G401 (cell line): ENCODE results near the gene KMT5C. TPM values are rescaled to one million over a fixed set of nuclear protein-coding genes. Genes with fewer than 3 reads are reported as not detected.

Experiments
- DNase-seq: peaks from one replicate; pipeline ENCODE4 v3.0.0-alpha.2; 2015; ENCODE audit warnings: low spot score
- in situ Hi-C: cut with HindIII; loops from 2 replicates; pipeline ENCODE4 v1.10.0; 2016; ENCODE audit warnings: low sequenced_read_pairs, mixed read lengths
- total RNA-seq: library from RNA; depleted of rRNA; stranded (reverse); fragments of >200 nt; shearing (Covaris generic); gene quantifications from 2 replicates; pipeline ENCODE4 v1.2.3, GENCODE V29; 2014; rRNA removed

Gene KMT5C
- 17.7 and 20.8 TPM in 2 replicates for total RNA-seq

- in situ Hi-C loops = no loop called here
- peak; percentile 100 for DNase-seq
These were observed at the start of gene KMT5C for GRCh38 chr19:55339105-55339888. TSS of gene KMT5C (plus strand) at chr19:55339876. CDS start at chr19:55341937, 2,061 bp downstream.

DNA sequence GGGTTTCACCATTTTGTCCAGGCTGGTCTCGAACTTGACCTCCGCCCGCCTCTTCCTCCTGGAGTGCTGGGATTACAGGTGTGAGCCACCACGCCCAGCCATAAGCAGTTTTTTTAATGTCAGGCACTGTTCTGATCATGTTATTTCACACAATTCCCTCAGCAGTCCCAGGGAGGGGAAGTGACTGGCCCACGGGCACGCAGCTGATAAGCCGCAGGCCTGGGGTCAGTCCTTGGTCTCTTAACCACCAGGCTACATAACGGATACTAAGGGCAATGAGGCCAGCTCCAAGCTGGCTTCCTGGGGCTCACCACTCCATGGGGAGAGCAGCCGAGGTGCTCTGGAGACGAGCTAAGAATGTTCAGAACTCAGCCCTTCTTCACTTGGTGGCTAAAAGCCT is 42.4 kb upstream of the KMT5C start:
- in situ Hi-C loops = loop anchor here (10.0 kb wide), 1 partner anchor 118 kb away; no protein-coding TSS in a partner anchor

DNA sequence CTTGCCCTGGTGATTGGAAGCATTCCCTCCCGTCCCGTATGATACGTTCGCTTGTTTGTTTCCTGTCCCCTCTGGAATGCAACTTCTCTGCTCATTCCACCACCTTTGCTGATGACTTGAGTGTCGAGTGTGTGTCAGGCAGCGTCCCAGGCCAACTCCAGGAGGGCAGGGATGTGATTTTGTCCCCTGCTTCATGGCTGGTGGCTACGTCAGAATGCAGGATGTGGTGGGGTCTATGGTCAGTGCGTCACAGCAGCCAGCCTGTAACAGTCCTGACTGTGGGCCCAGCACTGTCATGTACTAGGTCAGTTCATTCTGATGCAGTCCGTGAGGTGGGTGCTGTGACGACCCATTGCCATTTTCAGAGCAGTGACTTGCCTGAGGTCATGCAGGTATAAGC is 39.7 kb upstream of the KMT5C start:
- in situ Hi-C loops = loop anchor here (10.0 kb wide), 1 partner anchor 115 kb away; no protein-coding TSS in a partner anchor
- DNase-seq = no peak

More for the DNA sequence above, 42.4 kb upstream of the KMT5C start:
- DNase-seq = no peak

GRCh38 chr19:55300886-55301458 is 38.7 kb upstream of the KMT5C start:
- in situ Hi-C loops = no loop called here
- no peak for DNase-seq

DNA sequence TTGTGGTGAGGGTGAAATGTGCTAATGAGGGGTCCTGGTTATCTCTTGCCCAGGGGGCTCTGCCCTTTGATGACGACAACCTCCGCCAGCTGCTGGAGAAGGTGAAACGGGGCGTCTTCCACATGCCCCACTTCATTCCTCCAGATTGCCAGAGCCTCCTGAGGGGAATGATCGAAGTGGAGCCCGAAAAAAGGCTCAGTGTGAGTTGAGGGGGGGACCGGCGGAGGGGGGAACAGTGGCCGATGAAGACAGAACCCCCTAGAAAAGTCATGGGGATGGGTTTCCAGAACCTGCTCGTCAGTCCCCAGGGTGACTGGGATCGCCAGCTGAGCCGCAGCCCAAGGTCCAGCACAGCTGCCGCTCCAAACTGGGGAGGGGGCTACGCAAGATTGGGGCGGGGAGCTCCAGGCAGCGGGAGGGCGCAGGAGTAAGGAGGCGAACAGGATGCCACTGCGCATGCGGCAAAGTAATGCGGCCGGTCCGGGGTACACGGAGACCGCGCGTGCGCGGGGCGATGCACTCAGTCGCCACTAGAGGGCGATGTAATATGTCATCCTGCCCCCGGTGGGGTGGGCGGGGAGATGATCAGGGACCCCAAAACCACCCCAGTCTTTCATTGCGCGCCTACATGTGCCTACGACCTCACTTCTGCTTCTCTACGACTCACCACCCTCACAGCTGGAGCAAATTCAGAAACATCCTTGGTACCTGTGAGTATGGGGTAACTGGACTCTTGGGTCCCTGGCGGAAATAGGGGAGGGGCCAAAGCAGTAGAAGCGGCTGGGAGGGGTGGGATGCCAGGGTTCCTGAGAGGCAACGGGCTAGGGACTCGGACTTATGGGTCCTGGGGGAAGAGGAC is 38.0 kb upstream of the KMT5C start:
- in situ Hi-C loops = no loop called here
- peak; percentile 76 for DNase-seq

- no peak for DNase-seq
- in situ Hi-C loops = no loop called here
These were observed 37.4 kb upstream of the KMT5C start for GRCh38 chr19:55302318-55302703.

DNA sequence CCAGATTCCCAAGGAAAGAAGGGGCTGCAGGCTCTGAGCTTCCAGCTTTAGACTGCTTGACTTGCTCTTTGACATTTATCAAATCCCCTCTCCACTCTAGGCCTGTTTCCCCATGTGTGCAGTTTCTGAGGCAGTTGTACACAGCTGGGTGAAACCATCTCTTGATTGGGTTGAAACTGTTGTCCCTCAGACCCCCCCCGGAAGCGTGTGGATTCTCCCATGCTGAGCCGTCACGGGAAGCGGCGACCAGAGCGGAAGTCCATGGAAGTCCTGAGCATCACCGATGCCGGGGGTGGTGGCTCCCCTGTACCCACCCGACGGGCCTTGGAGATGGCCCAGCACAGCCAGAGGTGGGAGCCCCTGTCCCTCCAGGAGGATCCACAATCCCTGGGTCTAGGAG is 36.2 kb upstream of the KMT5C start:
- in situ Hi-C loops = no loop called here
- DNase-seq = no peak

DNA sequence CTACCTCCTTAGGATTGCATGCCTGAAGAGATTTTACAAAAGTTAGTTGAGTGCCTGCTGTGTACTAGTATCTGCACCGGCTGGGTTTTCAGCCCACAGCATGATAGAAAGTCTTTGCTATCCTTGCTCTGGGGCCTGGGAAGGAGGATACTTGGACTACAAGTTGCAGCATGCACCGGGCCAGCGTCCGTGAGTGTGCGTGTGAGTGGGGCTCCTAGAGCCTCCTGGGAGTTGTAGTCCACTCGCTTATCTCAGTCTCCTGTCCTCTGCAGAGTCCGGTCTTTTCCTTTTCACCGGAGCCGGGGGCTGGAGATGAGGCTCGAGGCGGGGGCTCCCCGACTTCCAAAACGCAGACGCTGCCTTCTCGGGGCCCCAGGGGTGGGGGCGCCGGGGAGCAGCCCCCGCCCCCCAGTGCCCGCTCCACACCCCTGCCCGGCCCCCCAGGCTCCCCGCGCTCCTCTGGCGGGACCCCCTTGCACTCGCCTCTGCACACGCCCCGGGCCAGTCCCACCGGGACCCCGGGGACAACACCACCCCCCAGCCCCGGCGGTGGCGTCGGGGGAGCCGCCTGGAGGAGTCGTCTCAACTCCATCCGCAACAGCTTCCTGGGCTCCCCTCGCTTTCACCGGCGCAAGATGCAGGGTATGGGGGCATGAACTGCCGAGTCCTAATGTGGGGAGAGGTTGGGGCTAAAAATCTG is 35.2 kb upstream of the KMT5C start:
- in situ Hi-C loops = no loop called here
- DNase-seq = peak; percentile 70

- DNase-seq = no peak
- in situ Hi-C loops = no loop called here
These were observed 34.7 kb upstream of the KMT5C start for GRCh38 chr19:55304980-55305379.

GRCh38 chr19:55305491-55305890 is 34.2 kb upstream of the KMT5C start:
- in situ Hi-C loops = no loop called here

GRCh38 chr19:55305983-55306562 is 33.6 kb upstream of the KMT5C start:
- DNase-seq = no peak
- in situ Hi-C loops = no loop called here

More at GRCh38 chr19:55305491-55305890, 34.2 kb upstream of the KMT5C start:
- peak; percentile 75 for DNase-seq

GRCh38 chr19:55306712-55307111 is 33.0 kb upstream of the KMT5C start:
- in situ Hi-C loops = no loop called here
- DNase-seq = no peak

DNA sequence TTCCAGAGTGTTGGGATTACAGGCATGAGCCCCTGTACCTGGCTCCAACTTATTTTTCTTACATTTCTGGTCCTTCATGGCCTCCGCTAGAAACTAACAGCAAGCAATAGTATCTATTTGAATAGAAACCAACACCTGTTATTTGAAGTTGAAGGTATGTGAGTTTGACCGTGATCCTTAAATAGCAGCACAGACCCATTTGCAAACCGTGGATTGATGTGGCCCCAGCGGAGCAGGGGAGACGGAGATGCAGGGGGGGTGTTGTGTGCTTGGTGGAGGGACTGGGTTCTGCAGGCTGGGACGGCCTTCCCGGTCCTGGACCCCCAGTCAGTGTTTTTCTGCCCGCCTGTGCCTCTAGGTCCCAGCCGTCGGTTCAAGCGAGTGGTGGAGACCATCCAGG is 31.4 kb upstream of the KMT5C start:
- in situ Hi-C loops = no loop called here
- no peak for DNase-seq

- DNase-seq = no peak
- in situ Hi-C loops = no loop called here
These were observed 30.2 kb upstream of the KMT5C start for GRCh38 chr19:55309448-55309847.

- in situ Hi-C loops = no loop called here
- no peak for DNase-seq
These were observed 29.2 kb upstream of the KMT5C start for GRCh38 chr19:55310498-55310897.

DNA sequence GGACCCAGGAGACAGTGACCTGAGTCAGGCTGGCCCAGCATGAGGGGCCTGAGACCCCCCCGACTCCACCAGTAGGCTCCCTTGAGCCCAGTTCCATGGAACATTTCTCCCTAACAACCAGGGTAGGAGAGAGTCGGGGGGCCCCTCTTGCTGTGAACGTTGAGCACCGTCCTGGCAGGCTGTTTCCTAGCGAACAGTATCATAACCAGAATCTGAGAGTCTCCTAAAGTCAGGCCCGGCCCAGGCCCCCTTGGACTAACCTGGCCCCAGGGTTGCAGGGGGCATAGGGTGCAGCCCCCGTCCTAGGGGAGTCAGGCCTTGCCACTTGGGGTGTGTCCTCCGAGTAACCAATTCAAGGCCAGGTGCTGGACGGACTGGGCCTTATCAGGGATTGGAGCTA is 28.3 kb upstream of the KMT5C start:
- DNase-seq = no peak
- in situ Hi-C loops = no loop called here

DNA sequence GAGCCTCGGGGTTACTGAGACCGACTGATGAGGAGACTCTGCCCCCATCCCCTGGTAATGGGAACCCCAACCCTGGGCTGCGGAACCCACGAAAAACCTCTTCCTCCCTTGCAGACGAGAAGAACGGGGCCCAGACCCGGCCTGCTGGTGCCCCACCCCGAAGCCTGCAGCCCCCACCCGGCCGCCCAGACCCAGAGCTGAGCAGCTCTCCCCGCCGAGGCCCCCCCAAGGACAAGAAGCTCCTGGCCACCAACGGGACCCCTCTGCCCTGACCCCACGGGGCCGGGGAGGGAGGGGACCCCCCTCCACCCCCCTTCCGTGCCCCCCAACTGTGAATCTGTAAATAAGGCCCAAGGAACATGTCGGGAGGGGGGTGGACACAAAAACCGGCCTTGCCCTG is 27.9 kb upstream of the KMT5C start:
- DNase-seq = no peak
- in situ Hi-C loops = no loop called here

GRCh38 chr19:55312621-55313512 is 26.8 kb upstream of the KMT5C start:
- in situ Hi-C loops = no loop called here
- no peak for DNase-seq
